HG03196 (cell line): ENCODE measurements around the gene MAPK4.
"Not testable (repeated sequence)": the region's sequence is repeated elsewhere in the genome, so short reads cannot be mapped to it uniquely, and the experiment has no call there.

ENCODE experiments used
- ATAC-seq: cut with Tn5 transposase; IDR thresholded peaks from one replicate; pipeline ENCODE4 v1.9.1; 2021; ENCODE audit not compliant: unreplicated experiment

MAPK4 gene

DNA sequence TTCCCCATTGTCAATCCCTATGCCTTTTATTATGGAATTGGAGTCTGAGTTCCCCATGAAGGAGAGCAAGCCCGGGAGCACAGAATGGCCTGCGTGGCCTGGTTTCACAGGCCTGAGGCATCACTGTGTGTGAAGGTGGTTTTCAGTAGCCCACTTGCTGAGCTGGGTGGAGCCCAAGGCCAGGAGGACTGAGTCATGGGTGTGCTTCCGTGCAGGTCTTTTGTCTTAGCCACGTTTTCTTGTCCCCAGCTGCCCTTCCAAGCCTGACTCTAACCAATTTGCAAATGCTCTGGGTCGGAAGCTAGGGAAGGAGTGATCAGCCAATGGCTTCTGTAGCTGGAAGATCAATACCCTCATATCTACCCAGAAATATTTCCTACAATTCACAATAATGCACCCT, 119.2 kb downstream of the MAPK4 start:
- no peak for ATAC-seq

- ATAC-seq: no peak
Measured at GRCh38 chr18:50679656-50680055, 119.8 kb downstream of the MAPK4 start.

DNA sequence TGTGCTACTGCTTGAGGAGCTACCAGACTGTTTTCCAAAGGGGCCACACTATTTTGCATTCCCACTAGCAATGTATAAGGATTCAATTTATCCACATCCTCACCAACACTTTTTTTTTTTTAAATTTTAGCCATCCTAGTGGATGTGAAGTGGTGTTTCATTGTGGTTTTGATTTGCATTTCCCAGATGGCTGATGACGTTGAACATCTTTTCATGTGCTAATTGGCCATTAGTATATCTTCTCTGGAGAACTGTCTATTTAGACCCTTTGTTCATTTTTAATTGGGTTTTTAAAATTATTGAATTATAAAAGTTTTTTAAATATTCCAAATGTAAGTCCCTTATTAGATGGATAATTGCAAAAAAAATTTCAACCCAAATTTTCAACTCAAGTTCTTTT, 121.1 kb downstream of the MAPK4 start:
- no peak for ATAC-seq

DNA sequence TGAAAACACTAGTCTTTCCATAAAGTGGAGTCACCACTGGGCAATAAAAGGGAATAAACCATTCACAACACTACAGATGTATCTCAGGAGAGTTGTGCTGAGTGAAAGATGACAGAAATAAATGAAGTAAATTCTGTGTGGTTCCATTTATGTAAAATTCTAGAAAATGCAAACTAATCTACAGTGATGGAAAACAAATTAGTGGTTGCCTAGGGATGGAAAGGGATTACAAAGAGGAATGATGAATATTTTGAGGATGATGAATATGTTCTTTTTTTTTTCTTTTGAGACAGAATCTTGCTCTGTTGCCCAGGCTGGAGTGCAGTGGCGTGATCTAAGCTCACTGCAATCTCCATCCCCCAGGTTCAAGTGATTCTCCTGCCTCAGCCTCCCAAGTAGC, 123.0 kb downstream of the MAPK4 start:
- ATAC-seq: no peak

- no peak for ATAC-seq
Measured at GRCh38 chr18:50686409-50686808, 126.5 kb downstream of the MAPK4 start.

- ATAC-seq: no peak
Measured at GRCh38 chr18:50687491-50687890, 127.6 kb downstream of the MAPK4 start.

- ATAC-seq: no peak
Measured at GRCh38 chr18:50689578-50689977, 129.7 kb downstream of the MAPK4 start.

- ATAC-seq: no peak
Measured at GRCh38 chr18:50694147-50694546, 134.3 kb downstream of the MAPK4 start.

- no peak for ATAC-seq
Measured at GRCh38 chr18:50695431-50696176, 135.7 kb downstream of the MAPK4 start.

- no peak for ATAC-seq
Measured at GRCh38 chr18:50696436-50696835, 136.5 kb downstream of the MAPK4 start.

DNA sequence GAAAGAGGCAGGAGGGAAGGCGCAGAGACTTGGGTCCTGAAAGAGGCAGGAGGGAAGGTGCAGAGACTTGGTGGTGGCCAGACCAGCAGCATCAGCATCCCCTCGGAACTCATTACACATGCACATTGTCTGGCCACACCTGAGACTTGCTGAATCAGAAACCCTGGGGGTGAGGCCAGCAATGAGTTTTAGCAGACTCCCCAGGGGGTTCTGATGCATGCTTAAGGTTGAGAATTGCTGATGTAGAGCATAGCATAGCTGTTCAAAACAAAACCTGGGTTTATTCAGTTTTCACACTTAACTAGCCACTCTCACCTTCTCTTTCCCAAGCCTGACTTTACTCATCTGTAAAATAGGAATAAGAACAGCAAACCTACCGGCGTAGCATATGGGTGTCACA, 137.0 kb downstream of the MAPK4 start:
- ATAC-seq: no peak

DNA sequence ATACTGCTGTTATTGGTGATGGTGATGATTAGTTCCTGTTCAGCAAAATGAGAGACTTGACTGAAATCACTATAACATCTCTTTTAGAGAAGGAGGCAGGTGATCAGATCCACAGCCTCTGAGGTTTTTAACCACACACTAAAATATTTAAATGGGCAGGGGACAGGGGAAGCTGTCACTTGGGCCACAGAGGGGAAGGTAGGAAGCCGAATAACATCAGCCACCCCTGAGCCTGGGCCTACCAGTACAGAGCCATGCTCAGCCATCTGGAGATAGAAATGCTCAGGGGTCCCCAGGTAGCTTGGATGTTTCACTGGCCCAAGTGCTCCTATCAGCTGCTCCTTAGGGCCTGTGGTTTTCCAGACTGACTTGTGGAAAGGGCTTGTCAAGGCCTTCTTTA, 137.6 kb downstream of the MAPK4 start:
- ATAC-seq: no peak

GRCh38 chr18:50700245-50701165, 140.6 kb downstream of the MAPK4 start:
- ATAC-seq: no peak

DNA sequence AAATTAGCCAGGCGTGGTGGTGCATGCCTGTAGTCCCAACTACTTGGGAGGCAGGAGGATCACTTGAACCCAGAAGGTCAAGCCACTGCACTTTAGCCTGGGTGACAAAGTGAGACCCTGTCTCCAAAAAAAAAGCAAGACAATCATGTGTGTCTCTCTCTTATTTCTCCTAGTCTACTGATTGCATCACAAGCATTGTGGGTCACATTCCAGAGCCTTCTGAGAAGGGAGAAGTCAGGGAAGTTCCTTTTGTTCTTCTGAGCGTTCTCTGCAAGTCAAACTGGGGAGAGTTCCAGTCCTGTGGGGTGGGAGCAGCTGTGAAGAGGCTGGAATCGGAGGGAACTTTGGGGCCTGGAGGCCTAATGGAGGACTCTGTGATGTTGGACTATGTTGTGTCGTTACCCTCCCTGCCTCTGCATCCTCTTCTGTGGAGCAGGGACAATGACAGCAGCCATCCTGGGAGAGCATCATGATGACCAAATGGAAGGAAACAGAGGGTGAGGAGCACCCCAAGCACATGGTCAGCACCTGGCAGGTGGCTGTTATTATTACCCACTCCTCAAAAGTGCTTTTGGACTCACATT, 144.6 kb downstream of the MAPK4 start:
- no peak for ATAC-seq

GRCh38 chr18:50706199-50706598, 146.3 kb downstream of the MAPK4 start:
- no peak for ATAC-seq

- no peak for ATAC-seq
Measured at GRCh38 chr18:50706651-50707050, 146.8 kb downstream of the MAPK4 start.

GRCh38 chr18:50707297-50707696, 147.4 kb downstream of the MAPK4 start:
- not testable (repeated sequence) for ATAC-seq

GRCh38 chr18:50707855-50708469, 148.1 kb downstream of the MAPK4 start:
- no peak for ATAC-seq

GRCh38 chr18:50709193-50709592, 149.3 kb downstream of the MAPK4 start:
- ATAC-seq: no peak

DNA sequence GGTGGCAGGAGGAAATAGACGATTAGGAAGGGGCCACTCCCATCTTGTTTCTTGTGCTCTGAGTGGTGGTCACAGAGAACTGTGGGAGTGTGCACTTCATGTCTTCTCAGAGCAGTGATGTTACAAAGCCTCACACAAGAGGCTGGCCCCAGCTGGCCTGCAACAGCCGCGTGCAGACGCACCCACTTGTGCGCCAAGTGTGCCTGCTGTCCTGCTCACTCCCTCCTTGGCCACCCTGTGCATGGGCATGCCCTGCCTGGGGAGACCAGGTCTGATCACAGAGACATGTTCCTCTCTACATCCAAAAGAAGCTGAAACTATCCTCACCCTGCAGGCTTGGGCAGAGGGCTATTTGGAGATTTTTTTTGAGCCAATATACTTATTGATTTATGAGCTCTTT, 151.5 kb downstream of the MAPK4 start:
- ATAC-seq: no peak

DNA sequence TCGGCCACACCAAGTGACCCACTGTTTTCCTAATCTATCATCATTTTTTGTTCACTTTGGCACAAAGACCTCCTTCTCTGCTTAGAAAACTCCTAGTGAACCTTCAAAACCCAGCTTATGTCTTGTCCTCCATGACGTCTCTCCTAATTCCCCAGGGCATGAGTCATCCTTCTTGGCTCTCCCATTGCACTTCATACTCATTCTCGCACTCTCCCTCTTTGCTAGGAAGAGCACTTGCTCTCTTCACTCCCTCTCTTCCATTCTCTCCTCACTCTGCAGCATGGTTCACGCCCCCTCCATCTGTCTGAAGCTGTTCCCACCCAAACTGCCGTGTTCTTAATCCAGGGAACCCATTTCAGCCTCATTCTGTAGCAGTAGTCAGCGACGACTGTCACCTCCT, 156.0 kb downstream of the MAPK4 start:
- ATAC-seq: no peak
